ENCODE results near the gene ALK.
A peak's percentile ranks its signal among the peaks of the same experiment; 100 is the strongest.

ALK gene

GRCh38 chr2:29921560-29921915, at the start of gene ALK:
Gene ALK, minus strand, starts transcription at chr2:29921586. Its CDS starts 927 bp downstream, at chr2:29920659.
- DNase-seq (ENCODE audit: low read depth): peak; percentile 55
- H3K4me3 ChIP-seq (ENCODE audit: low read depth, low read length): peak within 1 kb of the TSS; percentile 46

DNA sequence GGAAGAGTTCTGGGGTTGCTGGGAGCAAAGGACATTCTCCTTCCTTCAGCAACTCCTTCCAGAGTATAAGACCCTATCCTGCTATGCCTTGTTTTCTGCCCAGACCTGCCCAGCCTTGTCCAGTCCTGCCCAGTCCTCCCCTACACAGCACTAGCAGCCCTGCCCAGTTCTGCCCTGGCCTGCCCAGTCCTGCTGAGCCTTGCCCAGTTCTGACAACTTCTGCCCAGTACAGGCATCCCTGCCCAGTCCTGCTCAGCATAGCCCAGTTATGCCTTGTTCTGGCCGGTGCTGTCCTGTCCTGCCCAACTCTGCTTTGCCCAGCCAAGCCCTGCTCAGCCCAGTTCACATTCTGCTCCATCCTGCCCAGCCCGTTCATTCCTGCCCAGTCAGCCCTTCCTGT, 44.9 kb upstream of the ALK start:
- no peak overlapping the region for H3K4me3 ChIP-seq (ENCODE audit: low read depth, low read length)
- DNase-seq (ENCODE audit: low read depth): no peak

GRCh38 chr2:29963972-29964570, 42.7 kb upstream of the ALK start:
- DNase-seq (ENCODE audit: low read depth): no peak
- H3K4me3 ChIP-seq (ENCODE audit: low read depth, low read length): no peak overlapping the region

DNA sequence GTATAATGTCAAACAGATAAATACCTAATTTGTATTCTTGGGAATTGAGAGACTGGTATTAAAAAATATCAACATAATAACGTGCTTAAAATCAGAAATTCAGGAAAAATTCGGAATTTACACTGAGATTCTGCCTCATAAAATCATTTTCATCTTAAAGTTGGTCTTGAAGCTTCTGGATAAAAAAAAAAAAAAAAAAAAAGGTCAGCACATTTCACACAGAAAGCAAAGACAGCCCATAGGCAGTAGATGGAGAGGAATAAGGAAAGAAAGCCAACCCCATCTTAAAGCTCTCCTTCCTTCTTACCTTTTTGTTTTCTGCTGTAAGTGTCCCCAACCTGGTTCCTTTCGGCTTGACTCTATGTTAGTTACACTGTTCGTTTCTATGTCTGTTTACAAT, 41.5 kb upstream of the ALK start:
- no peak for DNase-seq (ENCODE audit: low read depth)

DNA sequence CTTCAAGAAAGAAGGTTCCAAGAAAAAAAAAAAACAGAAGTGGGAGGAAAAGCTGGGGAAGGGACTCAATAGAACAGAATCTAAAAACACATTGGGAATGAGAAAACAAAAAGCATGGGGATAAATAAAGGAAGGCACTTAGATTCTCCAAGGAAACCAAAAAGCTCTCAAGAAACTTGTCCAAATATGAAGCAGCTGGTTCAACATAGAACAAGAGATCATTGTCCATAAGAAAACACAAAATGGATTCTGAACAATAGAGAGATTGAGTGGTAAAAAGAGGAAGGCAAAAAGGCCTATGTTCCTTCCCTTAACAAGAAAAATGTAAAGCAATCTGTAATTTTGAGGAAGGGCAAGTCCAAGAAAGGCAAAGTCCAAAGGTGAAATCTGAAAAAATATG, 32.9 kb upstream of the ALK start:
- no peak for DNase-seq (ENCODE audit: low read depth)
- no peak overlapping the region for H3K4me3 ChIP-seq (ENCODE audit: low read depth, low read length)

More for the DNA sequence above, 41.5 kb upstream of the ALK start:
- no peak overlapping the region for H3K4me3 ChIP-seq (ENCODE audit: low read depth, low read length)

GRCh38 chr2:29952973-29953372, 31.6 kb upstream of the ALK start:
- H3K4me3 ChIP-seq (ENCODE audit: low read depth, low read length): no peak overlapping the region
- DNase-seq (ENCODE audit: low read depth): no peak

DNA sequence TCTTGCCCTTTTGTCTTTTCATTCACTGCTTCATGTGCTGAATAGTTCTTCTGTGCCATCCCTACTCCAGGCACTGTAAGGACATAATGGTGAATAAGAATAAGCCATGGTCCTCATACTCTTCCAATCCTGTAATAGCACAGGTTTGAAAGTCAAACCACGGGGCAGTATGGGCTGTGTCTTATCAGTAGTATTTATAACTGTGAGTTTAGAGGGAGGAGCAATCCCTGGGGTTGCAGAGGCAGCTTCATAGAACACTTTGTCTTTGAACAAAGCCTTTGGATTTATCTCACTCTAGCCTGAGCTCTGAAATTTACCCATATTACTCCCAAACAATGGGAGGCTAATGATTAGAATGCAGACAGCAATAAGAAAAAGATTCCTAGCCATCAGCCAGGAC, 30.2 kb upstream of the ALK start:
- no peak for DNase-seq (ENCODE audit: low read depth)
- H3K4me3 ChIP-seq (ENCODE audit: low read depth, low read length): no peak overlapping the region

DNA sequence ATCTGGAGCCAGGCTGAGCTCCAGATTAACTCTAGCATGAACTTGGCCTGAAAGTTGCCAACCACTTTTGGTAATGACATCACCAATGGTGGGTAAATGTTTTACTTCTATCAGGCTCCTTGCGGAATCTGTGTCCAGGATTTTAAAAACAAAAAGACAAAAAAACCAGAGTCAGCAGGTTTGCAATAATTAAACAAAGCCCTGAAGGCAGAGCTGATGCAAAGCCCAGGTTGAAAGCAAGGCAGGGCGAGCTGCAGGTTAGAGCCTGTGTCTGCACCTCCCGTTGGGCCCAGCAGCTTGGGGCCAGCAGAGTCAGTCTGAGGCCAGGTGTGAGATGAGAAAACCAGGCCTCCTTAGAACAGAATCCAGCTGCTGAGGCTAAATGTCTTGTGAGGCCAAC, 29.1 kb upstream of the ALK start:
- DNase-seq (ENCODE audit: low read depth): no peak
- no peak overlapping the region for H3K4me3 ChIP-seq (ENCODE audit: low read depth, low read length)

DNA sequence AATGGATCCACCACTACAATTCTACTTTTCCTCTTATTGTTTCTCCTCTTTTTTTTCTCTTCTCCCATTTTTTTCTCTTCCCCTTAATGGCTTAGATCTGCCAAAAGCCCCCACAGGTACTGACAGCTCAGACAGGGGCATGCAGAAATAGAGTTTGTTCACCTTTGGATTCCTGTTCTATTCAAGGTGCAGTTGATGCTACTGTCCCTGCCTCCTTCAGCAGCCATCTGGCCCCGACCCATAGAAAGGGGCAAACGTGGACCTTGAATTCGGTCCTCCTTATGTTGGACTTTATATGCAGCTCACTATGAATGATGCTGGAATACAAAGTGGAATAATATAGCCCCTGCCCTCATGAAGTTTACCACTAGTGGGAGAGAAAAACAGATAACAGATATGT, 27.7 kb upstream of the ALK start:
- H3K4me3 ChIP-seq (ENCODE audit: low read depth, low read length): no peak overlapping the region
- DNase-seq (ENCODE audit: low read depth): no peak

DNA sequence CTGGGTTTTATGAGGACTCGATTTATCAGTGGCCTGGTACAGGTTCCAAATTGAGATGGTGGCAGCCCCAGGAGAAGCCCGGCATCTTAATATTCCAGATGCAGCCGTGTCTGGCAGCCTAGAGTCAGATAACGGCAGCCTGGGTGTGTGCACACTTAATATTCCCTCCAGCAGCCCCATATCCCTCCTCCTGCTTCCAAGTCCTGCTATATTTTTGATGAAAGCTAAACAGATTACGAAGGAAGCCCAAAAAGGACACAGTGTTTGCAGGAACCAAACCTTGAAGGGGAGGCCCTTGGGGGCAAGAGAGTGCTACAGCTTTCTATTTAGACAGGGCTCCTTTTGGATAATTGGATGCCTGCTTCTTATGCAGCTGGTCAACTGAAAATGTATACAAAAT, 25.1 kb upstream of the ALK start:
- no peak for DNase-seq (ENCODE audit: low read depth)
- no peak overlapping the region for H3K4me3 ChIP-seq (ENCODE audit: low read depth, low read length)

GRCh38 chr2:29942711-29943110, 21.3 kb upstream of the ALK start:
- DNase-seq (ENCODE audit: low read depth): no peak

DNA sequence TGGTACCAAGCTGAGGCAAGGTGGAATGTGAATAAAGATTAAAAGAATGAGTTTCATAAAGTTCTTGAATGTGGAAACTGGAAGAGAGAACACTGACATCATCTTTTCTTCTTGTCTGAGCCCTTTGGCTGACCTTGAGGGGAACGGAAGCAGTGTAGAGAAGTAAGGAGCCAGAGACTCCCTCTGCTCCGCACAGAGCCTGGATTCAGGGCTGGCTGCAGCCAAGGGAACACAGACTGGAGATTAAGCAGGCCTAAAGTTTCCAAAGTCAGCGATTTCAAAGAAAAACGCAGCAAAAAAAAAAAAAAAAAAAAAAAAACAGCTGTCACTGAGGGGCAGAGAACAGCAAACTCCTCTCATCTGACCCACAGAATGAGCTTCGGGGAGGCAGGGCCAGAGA, 19.3 kb upstream of the ALK start:
- DNase-seq (ENCODE audit: low read depth): no peak

More at GRCh38 chr2:29942711-29943110, 21.3 kb upstream of the ALK start:
- H3K4me3 ChIP-seq (ENCODE audit: low read depth, low read length): no peak overlapping the region

GRCh38 chr2:29936020-29936419, 14.6 kb upstream of the ALK start:
- no peak overlapping the region for H3K4me3 ChIP-seq (ENCODE audit: low read depth, low read length)
- DNase-seq (ENCODE audit: low read depth): no peak

More for the DNA sequence above, 19.3 kb upstream of the ALK start:
- no peak overlapping the region for H3K4me3 ChIP-seq (ENCODE audit: low read depth, low read length)

GRCh38 chr2:29931818-29932217, 10.4 kb upstream of the ALK start:
- DNase-seq (ENCODE audit: low read depth): no peak
- no peak overlapping the region for H3K4me3 ChIP-seq (ENCODE audit: low read depth, low read length)

- H3K4me3 ChIP-seq (ENCODE audit: low read depth, low read length): no peak overlapping the region
- DNase-seq (ENCODE audit: low read depth): peak; percentile 6
These were observed 1.8 kb upstream of the ALK start for GRCh38 chr2:29923110-29923721.

DNA sequence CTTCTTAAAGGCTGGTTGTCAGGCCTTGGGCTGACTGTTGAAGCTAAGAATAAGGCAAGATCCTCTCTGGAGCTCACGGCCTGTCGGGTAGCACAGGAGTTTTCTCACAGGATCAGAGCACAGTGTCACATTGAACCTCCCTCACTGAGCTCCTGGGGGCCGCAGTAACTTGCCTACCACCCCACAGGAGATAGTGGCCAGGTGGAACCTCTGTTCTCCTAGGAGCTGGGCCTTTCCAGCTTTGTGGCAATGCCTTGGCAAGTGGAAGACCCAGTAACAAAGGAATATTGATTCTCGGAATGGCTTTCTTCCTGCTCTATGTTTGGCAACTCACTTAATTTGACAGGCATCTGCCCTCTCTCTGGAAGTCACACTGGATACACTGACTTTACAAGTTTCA, 1.2 kb upstream of the ALK start:
- no peak for DNase-seq (ENCODE audit: low read depth)
- H3K4me3 ChIP-seq (ENCODE audit: low read depth, low read length): no peak overlapping the region

DNA sequence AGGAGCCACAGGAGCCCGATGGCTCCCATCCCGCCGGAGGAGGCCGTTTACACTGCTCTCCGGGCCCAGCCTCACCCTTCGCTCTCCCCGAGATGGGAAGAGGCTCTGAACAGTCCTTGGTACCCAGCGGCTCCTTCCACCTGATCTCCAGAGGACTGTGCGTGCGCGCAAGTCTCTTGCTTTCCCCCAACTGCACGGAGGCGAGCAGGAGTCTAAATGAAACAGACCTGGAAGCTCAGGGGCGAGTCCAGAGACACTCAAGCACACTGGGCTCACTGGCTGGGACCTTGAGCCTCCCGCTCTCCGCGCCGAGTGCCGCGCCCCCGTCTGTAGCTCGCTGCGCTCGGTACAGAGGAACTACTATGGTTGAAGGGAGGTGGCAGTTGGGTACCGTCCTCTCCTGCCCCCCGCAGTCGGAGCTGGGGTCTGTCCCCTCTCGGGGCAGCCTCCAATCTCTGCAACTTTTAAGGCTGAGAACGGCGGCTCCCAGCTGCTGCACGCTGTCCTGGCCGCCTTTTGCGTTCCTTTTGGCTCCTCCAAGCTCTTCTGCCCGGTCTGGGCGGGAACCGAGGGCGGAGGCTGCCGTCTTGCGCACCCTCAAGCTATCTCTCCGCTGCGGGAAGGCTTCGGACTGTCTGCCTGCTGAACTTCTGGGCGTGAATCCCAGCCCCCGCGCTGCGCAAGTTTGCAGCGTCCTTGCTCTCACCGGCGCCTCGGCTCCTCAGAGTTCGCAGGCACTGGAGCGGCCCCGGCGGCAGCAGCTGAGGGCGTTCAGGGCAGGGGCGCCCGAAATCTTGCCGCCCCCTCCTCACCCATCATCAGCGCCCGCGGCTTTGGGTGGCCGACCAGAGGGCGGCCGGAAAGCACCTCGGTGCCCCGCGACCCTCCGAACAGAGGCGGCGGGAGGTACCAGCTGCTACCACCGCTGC, 491 bp downstream of the ALK start:
- peak overlapping the region; percentile 46 for H3K4me3 ChIP-seq (ENCODE audit: low read depth, low read length)
- DNase-seq (ENCODE audit: low read depth): peak; percentile 4

DNA sequence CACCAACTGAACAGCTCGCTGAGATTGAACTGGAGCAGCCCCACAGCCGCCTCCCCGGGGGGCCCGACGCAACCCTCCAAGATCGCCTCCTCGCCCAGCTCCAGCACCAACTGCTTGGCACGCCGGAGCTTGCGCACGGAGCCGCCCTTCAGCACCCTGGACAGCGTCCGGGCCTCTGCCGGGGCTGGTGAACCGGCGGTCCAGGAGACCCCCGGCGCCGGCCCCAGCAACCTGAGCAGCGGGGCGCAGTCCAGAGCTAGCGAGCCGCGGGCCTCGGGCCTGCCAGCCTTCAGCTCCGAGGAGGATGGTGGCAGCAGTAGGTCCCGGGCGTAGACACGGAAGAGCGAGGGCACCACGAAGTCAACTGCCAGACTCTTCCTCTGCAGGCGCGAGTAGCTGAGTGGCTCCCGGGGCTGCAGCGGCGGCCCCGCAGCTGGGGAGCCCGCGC, 1.2 kb downstream of the ALK start:
- peak; percentile 6 for DNase-seq (ENCODE audit: low read depth)

GRCh38 chr2:29918941-29919340, 2.4 kb downstream of the ALK start:
- no peak for DNase-seq (ENCODE audit: low read depth)
- no peak overlapping the region for H3K4me3 ChIP-seq (ENCODE audit: low read depth, low read length)

More for the DNA sequence above, 1.2 kb downstream of the ALK start:
- peak overlapping the region; percentile 46 for H3K4me3 ChIP-seq (ENCODE audit: low read depth, low read length)

- no peak for DNase-seq (ENCODE audit: low read depth)
- no peak overlapping the region for H3K4me3 ChIP-seq (ENCODE audit: low read depth, low read length)
These were observed 3.6 kb downstream of the ALK start for GRCh38 chr2:29917781-29918180.
